Upper lobe of left lung (tissue), 6 donors: Measurements from ENCODE around the gene ASCL5. TPM values are rescaled to one million over a fixed set of nuclear protein-coding genes. Genes with fewer than 3 reads are reported as not detected.

Experiments used
- ATAC-seq, 2 donors: fragments of 200-7000 bp; cut with Tn5 transposase; one replicate each; pipeline ENCODE4 v1.9.1; 2022; ENCODE audit warnings: mild to moderate bottlenecking in 2 of 2, moderate library complexity in 2 of 2; ENCODE audit not compliant: low FRiP score in 2 of 2
- DNase-seq, 2 donors: peaks; one replicate each; pipeline ENCODE4 v3.0.0-alpha.2; 2019 to 2020
- H3K27ac ChIP-seq, 4 donors: fragments of 200-600 bp; sonication (generic); one replicate each; pipeline ENCODE4 v1.5.1; 2016 to 2019
- H3K27me3 ChIP-seq, 4 donors: fragments of 200-600 bp; sonication (generic); one replicate each; pipeline ENCODE4 v1.5.1; 2017 to 2019
- H3K36me3 ChIP-seq, 4 donors: fragments of 200-600 bp; sonication (generic); one replicate each; pipeline ENCODE4 v1.5.1; 2016 to 2019
- H3K4me1 ChIP-seq, 4 donors: fragments of 200-600 bp; sonication (generic); one replicate each; pipeline ENCODE4 v1.5.1; 2018 to 2019
- H3K4me3 ChIP-seq, 4 donors: fragments of 200-600 bp; sonication (generic); one replicate each; pipeline ENCODE4 v1.5.1; 2017 to 2019; ENCODE audit warnings: mild to moderate bottlenecking in 2 of 4, moderate library complexity in 1 of 4
- H3K9me3 ChIP-seq, 4 donors: fragments of 200-600 bp; sonication (generic); one replicate each; pipeline ENCODE4 v1.5.1; 2018 to 2019
- CTCF ChIP-seq, 6 experiments: fragments of 450-650 bp in 4 of 6; fragments of 200-600 bp in 2 of 6; sonication (generic) in 2 of 6; IDR thresholded peaks; one replicate each; pipeline ENCODE4 v1.5.1; 2016 to 2019; ENCODE audit warnings: antibody characterized with exemption in 6 of 6
- EP300 ChIP-seq, 4 donors: sonication (generic); formaldehyde crosslinking; IDR thresholded peaks; one replicate each; pipeline ENCODE4 v1.5.1; 2017; ENCODE audit warnings: antibody characterized with exemption in 4 of 4, control low read depth in 2 of 4
- POLR2A ChIP-seq, 4 donors: fragments of 450-650 bp; IDR thresholded peaks; one replicate each; pipeline ENCODE4 v1.5.1; 2016 to 2017; ENCODE audit warnings: antibody characterized with exemption in 4 of 4, mild to moderate bottlenecking in 2 of 4
- POLR2AphosphoS5 ChIP-seq, 2 donors: sonication (generic); formaldehyde crosslinking; IDR thresholded peaks; one replicate each; pipeline ENCODE4 v1.5.1; 2017; ENCODE audit warnings: antibody characterized with exemption in 2 of 2
- WGBS, 2 donors: methylation state at CpG; one replicate each; pipeline ENCODE4 v1.1.5; 2017 to 2018; 5-methylcytosine and 5-hydroxymethylcytosine counted together
- total RNA-seq, 6 donors: library from RNA; depleted of rRNA in 4 of 6; stranded (reverse); fragments of >200 nt in 4 of 6; gene quantifications; one replicate each; pipeline versions ENCODE4 v1.1.0 to v1.2.1, GENCODE V29; 2016 to 2021
- donor health status: DM: no; HTN: no; CAD: no; lungs with moderate emphysema.
- donor health status: DM: no; HTN: yes; CAD: no; lungs with severe emphysema.

The ASCL5 gene
- total RNA-seq, 6 donors from 2014 or later, result not detected

GRCh38 chr1:201134405-201134804, 7.4 kb upstream of the ASCL5 start:
- Histone ChIP-seq H3K4me1 (no peaks in the 10 kb centered on the region), H3K4me3 (no peak overlapping the region), H3K9me3 (no peaks in the 10 kb centered on the region), H3K36me3 (peaks cover 4 to 49% (median 13%) of the 10 kb centered on the region in 4 donors), H3K27me3 (no peaks in the 10 kb centered on the region), H3K27ac (no peak overlapping the region)
- DNase-seq, result no peak
- WGBS, 2 donors, result 95 to 96% methylated on average over 6 of the region's 6 CpGs
- TF ChIP-seq CTCF (IDR thresholded peaks at IDR 0.05) (no peak), POLR2A (IDR thresholded peaks at IDR 0.05) (no peak), POLR2AphosphoS5 (IDR thresholded peaks at IDR 0.05) (no peak), EP300 (IDR thresholded peaks at IDR 0.05) (no peak)
- no peak for ATAC-seq

GRCh38 chr1:201131398-201131797, 4.4 kb upstream of the ASCL5 start:
- Histone ChIP-seq H3K36me3 (peaks cover 0 to 24% (median 8%) of the 10 kb centered on the region in 4 donors), H3K27ac (no peak overlapping the region), H3K27me3 (no peaks in the 10 kb centered on the region), H3K4me1 (no peaks in the 10 kb centered on the region), H3K4me3 (no peak overlapping the region), H3K9me3 (no peaks in the 10 kb centered on the region)
- DNase-seq, result no peak
- no peak for TF ChIP-seq EP300 (IDR thresholded peaks at IDR 0.05)
- TF ChIP-seq POLR2AphosphoS5 (IDR thresholded peaks at IDR 0.05), result peak in 1 of 2 donors; percentile 52
- ATAC-seq, result no peak
- WGBS, 2 donors, result 80 to 84% methylated on average over 4 of the region's 4 CpGs

GRCh38 chr1:201128962-201129361, 2.0 kb upstream of the ASCL5 start:
- Histone ChIP-seq H3K27me3 (no peaks in the 10 kb centered on the region), H3K4me1 (no peaks in the 10 kb centered on the region), H3K36me3 (no peaks in the 10 kb centered on the region), H3K9me3 (no peaks in the 10 kb centered on the region), H3K4me3 (no peak overlapping the region), H3K27ac (no peak overlapping the region)
- no peak for ATAC-seq
- 95 to 98% methylated on average over 8 to 13 of the region's 13 CpGs for whole genome bisulfite sequencing, 2 donors
- no peak for DNase-seq
- TF ChIP-seq EP300 (IDR thresholded peaks at IDR 0.05) (no peak), POLR2AphosphoS5 (IDR thresholded peaks at IDR 0.05) (no peak), CTCF (IDR thresholded peaks at IDR 0.05) (no peak), POLR2A (IDR thresholded peaks at IDR 0.05) (no peak)

GRCh38 chr1:201128476-201128875, 1.5 kb upstream of the ASCL5 start:
- no peaks in the 10 kb centered on the region for H3K27me3 ChIP-seq
- no peak overlapping the region for H3K27ac ChIP-seq
- DNase-seq (no peak), ATAC-seq (no peak)
- H3K4me1 ChIP-seq, result no peaks in the 10 kb centered on the region
- TF ChIP-seq EP300 (IDR thresholded peaks at IDR 0.05) (no peak), CTCF (IDR thresholded peaks at IDR 0.05) (no peak), POLR2AphosphoS5 (IDR thresholded peaks at IDR 0.05) (no peak), POLR2A (IDR thresholded peaks at IDR 0.05) (no peak)
- H3K9me3 ChIP-seq, result no peaks in the 10 kb centered on the region
- 92 to 94% methylated on average over 9 of the region's 9 CpGs for WGBS, 2 donors
- no peaks in the 10 kb centered on the region for H3K36me3 ChIP-seq
- H3K4me3 ChIP-seq, result no peak overlapping the region

- Histone ChIP-seq H3K27me3 (no peaks in the 10 kb centered on the region), H3K4me1 (no peaks in the 10 kb centered on the region), H3K36me3 (no peaks in the 10 kb centered on the region), H3K4me3 (no peak overlapping the region), H3K27ac (no peak overlapping the region), H3K9me3 (no peaks in the 10 kb centered on the region)
- 82 to 88% methylated on average over 10 to 15 of the region's 17 CpGs for WGBS, 2 donors
- no peak for ATAC-seq
- TF ChIP-seq POLR2AphosphoS5 (IDR thresholded peaks at IDR 0.05) (no peak), CTCF (IDR thresholded peaks at IDR 0.05) (no peak), POLR2A (IDR thresholded peaks at IDR 0.05) (no peak), EP300 (IDR thresholded peaks at IDR 0.05) (no peak)
- DNase-seq, result peak in 1 of 2 donors; percentile 62
Measured at GRCh38 chr1:201127755-201128455, 921 bp upstream of the ASCL5 start.
